ENCODE data around the gene YWHAH. TPM values are rescaled to one million over a fixed set of nuclear protein-coding genes. Genes with fewer than 3 reads are reported as not detected.

YWHAH gene
- total RNA-seq, 3 donors from 2014 or later, result 140 to 162 (median 149) TPM

DNA sequence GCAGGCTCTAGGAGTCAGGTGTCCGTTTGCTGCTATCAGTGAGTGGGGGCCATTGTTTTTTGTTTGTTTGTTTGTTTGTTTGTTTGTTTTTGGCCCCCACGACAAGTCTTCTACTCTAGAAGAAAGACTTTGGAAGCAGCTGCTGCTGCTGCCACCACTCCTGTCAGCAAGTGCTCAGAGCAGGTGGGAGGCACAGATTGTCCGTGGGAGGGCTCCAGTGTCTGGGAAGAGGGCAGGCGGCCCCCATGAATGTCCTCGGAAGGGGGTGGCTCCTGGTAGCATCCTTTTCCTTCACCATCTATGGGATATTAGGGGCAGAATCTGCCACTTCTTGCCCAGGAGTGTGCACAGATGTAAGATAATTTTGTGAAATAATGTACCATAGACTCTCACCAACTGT, 37.8 kb upstream of the YWHAH start:
- no peak for DNase-seq
- H3K9me3 ChIP-seq, result no peaks in the 10 kb centered on the region
- no peaks in the 10 kb centered on the region for H3K4me1 ChIP-seq (ENCODE audit: low read depth)
- no peak for ATAC-seq
- no peaks in the 10 kb centered on the region for H3K36me3 ChIP-seq (ENCODE audit: low read depth)
- intact Hi-C loops (cut with DNase I, micrococcal nuclease), result no loop called here
- TF ChIP-seq CTCF (IDR thresholded peaks at IDR 0.05), result no peak
- H3K4me3 ChIP-seq, result no peak overlapping the region

GRCh38 chr22:31909977-31910376, 34.4 kb upstream of the YWHAH start:
- intact Hi-C loops (cut with DNase I, micrococcal nuclease), result no loop called here
- TF ChIP-seq CTCF (IDR thresholded peaks at IDR 0.05), result no peak
- Histone ChIP-seq H3K4me3 (no peak overlapping the region), H3K36me3 (ENCODE audit: low read depth) (no peaks in the 10 kb centered on the region), H3K4me1 (ENCODE audit: low read depth) (peaks cover 11% of the 10 kb centered on the region), H3K9me3 (no peaks in the 10 kb centered on the region)
- ATAC-seq, result no peak
- no peak for DNase-seq

DNA sequence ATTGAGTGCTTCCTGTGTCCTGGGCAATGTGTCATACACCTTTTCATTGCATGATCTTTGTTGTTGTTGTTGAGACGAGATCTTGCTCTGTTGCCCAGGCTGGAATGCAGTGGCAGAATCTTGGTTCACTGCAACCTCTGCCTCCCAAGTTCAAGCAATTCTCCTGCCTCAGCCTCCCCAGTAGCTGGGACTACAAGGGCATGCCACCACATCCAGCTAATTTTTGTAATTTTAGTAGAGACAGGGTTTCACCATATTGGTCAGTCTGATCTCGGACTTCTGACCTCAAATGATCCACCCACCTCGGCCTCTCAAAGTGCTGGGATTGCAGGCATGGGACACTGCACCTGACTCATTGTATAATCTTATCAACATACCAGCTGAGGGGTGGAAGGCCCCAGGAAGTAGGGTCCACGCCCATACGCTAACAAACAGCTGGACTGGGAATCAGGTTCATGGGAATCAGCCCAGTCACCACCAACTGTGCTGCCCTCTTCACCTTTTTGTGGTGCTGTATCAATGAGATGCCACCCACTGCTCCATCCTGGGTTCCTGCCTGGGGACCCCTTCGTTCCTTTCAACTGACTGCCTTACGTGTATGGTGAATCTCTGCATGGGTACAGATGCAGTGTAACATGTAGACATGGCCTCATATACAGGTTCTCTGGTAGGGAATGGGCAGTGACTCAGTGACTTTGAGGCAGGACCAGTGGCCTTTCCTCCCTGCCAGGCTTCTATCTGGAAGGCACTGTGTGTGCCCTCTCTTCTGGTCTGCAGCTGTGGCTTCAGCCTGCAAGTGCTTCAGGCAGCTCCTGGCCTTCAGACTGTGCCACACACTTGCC, 32.5 kb upstream of the YWHAH start:
- H3K36me3 ChIP-seq (ENCODE audit: low read depth), result no peaks in the 10 kb centered on the region
- no peak for TF ChIP-seq CTCF (IDR thresholded peaks at IDR 0.05)
- no peaks in the 10 kb centered on the region for H3K9me3 ChIP-seq
- peaks cover 11% of the 10 kb centered on the region for H3K4me1 ChIP-seq (ENCODE audit: low read depth)
- ATAC-seq (peak; percentile 94), DNase-seq (peak in 2 of 3 donors; percentile 51 to 52)
- intact Hi-C loops (cut with DNase I, micrococcal nuclease), result no loop called here
- no peak overlapping the region for H3K4me3 ChIP-seq

DNA sequence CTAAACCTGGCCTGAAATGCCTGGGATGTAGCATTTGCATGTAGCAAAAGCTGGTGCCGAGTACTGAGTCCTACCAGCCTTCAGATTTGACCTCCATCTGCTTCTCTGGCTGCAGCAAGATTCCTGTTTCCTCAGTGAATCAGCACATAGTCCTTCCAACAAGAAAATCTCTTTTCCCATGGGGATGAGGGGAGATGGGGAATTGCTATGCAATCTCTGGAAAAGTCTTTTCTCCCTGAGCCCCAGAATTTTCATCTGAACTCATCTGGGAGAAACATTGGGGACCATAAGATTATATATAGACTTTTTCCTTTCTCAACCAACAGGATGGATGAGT, 32.0 kb upstream of the YWHAH start:
- H3K4me1 ChIP-seq (ENCODE audit: low read depth), result peaks cover 11% of the 10 kb centered on the region
- H3K9me3 ChIP-seq, result no peaks in the 10 kb centered on the region
- ATAC-seq (no peak), DNase-seq (no peak)
- H3K36me3 ChIP-seq (ENCODE audit: low read depth), result no peaks in the 10 kb centered on the region
- intact Hi-C loops (cut with DNase I, micrococcal nuclease), result no loop called here
- TF ChIP-seq CTCF (IDR thresholded peaks at IDR 0.05), result no peak
- no peak overlapping the region for H3K4me3 ChIP-seq

DNA sequence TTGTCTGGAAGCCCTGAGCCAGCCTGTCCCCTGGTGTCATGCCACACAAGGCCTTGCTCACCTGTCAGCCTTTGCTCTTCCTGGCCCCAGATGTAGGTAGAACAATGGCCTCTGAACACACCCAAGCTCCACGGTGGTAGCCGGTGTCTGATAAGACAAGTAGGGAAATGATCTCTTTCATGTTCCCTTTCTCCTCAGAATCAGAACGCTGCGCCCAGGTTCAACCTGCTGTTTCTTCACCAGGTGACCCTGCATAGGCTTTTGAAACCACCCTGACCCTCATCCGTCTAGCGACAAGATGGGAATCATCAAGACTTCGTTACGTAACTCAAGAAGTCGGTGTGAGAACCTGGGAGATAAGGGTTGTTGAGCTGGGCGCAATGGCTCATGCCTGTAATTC, 28.7 kb upstream of the YWHAH start:
- no peak overlapping the region for H3K4me3 ChIP-seq
- DNase-seq (peak in 1 of 3 donors; percentile 12), ATAC-seq (peak; percentile 26)
- no peak for TF ChIP-seq CTCF (IDR thresholded peaks at IDR 0.05)
- H3K9me3 ChIP-seq, result no peaks in the 10 kb centered on the region
- H3K4me1 ChIP-seq (ENCODE audit: low read depth), result peaks cover 11% of the 10 kb centered on the region
- no peaks in the 10 kb centered on the region for H3K36me3 ChIP-seq (ENCODE audit: low read depth)
- intact Hi-C loops (cut with DNase I, micrococcal nuclease), result no loop called here

Measured in mucosa of descending colon (tissue), 3 donors.